NB4 (cell line): ENCODE results near the gene OR2V1.
A peak's percentile ranks its signal among the peaks of the same experiment; 100 is the strongest.

Experiments
- DNase-seq: peaks from one replicate; pipeline ENCODE4 v3.0.0; 2010; ENCODE audit warnings: low read depth
- H3K4me3 ChIP-seq: one replicate; pipeline ENCODE4 v1.5.1; 2011; ENCODE audit warnings: mild to moderate bottlenecking, low read depth, low read length, moderate library complexity
- CTCF ChIP-seq: IDR thresholded peaks from one replicate; pipeline ENCODE4 v1.5.1; 2012; ENCODE audit warnings: low read depth, low read length
- MAX ChIP-seq: IDR thresholded peaks from 2 replicates; pipeline ENCODE4 v1.6.1; 2011; ENCODE audit warnings: low read depth, low read length
- MYC ChIP-seq: IDR thresholded peaks from 2 replicates; pipeline ENCODE4 v1.6.1; 2011; ENCODE audit warnings: low read depth, low read length
- POLR2A ChIP-seq: IDR thresholded peaks from 2 replicates; pipeline ENCODE4 v1.6.1; 2011; ENCODE audit warnings: mild to moderate bottlenecking; ENCODE audit not compliant: insufficient read length; ENCODE audit errors: extremely low read depth

OR2V1 gene

GRCh38 chr5:181088289-181088688 is 42.7 kb downstream of the OR2V1 start:
- TF ChIP-seq MAX (no peak), MYC (no peak), CTCF (peak; percentile 47)
- DNase-seq, result peak; percentile 44
- no peak overlapping the region for H3K4me3 ChIP-seq

GRCh38 chr5:181087309-181087708 is 43.7 kb downstream of the OR2V1 start:
- no peak overlapping the region for H3K4me3 ChIP-seq
- DNase-seq, result peak; percentile 9
- TF ChIP-seq MAX, result no peak
- no peak for TF ChIP-seq POLR2A
- TF ChIP-seq CTCF, result no peak
- no peak for TF ChIP-seq MYC

- DNase-seq, result no peak
- no peak for TF ChIP-seq CTCF
- TF ChIP-seq MYC, result no peak
- no peak for TF ChIP-seq POLR2A
- TF ChIP-seq MAX, result no peak
- H3K4me3 ChIP-seq, result no peak overlapping the region
Observed at GRCh38 chr5:181086884-181087205, 44.1 kb downstream of the OR2V1 start.

GRCh38 chr5:181086026-181086883 is 44.7 kb downstream of the OR2V1 start:
- no peak overlapping the region for H3K4me3 ChIP-seq
- TF ChIP-seq MYC, result no peak
- no peak for TF ChIP-seq MAX
- no peak for TF ChIP-seq CTCF
- TF ChIP-seq POLR2A, result no peak
- DNase-seq, result no peak

GRCh38 chr5:181084621-181085195 is 46.3 kb downstream of the OR2V1 start:
- TF ChIP-seq POLR2A (no peak), CTCF (no peak), MYC (no peak), MAX (no peak)
- H3K4me3 ChIP-seq, result no peak overlapping the region

More at GRCh38 chr5:181084621-181085195, 46.3 kb downstream of the OR2V1 start:
- DNase-seq, result no peak
